DOHH2 (cell line): ENCODE data around the gene CBLL2.

Experiments used
- EZH2phosphoT487 ChIP-seq: fragments of 200-600 bp; sonication (generic); IDR thresholded peaks from 2 replicates; pipeline ENCODE4 v1.6.1; 2017; ENCODE audit warnings: borderline replicate concordance, mild to moderate bottlenecking, antibody characterized with exemption, low read length, moderate library complexity, mixed read lengths
- TF ChIP-seq, protein P1 (sequence below): fragments of 200-600 bp; sonication (generic); IDR thresholded peaks from one replicate; pipeline ENCODE4 v1.5.1; 2014; ENCODE audit warnings: antibody characterized with exemption, mild to moderate bottlenecking, low read depth, low read length; ENCODE audit not compliant: poor library complexity, severe bottlenecking

GRCh38 chrX:22278375-22278774 is 5.7 kb downstream of the CBLL2 start:
- TF ChIP-seq, protein P1, sequence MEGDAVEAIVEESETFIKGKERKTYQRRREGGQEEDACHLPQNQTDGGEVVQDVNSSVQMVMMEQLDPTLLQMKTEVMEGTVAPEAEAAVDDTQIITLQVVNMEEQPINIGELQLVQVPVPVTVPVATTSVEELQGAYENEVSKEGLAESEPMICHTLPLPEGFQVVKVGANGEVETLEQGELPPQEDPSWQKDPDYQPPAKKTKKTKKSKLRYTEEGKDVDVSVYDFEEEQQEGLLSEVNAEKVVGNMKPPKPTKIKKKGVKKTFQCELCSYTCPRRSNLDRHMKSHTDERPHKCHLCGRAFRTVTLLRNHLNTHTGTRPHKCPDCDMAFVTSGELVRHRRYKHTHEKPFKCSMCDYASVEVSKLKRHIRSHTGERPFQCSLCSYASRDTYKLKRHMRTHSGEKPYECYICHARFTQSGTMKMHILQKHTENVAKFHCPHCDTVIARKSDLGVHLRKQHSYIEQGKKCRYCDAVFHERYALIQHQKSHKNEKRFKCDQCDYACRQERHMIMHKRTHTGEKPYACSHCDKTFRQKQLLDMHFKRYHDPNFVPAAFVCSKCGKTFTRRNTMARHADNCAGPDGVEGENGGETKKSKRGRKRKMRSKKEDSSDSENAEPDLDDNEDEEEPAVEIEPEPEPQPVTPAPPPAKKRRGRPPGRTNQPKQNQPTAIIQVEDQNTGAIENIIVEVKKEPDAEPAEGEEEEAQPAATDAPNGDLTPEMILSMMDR, result no peak
- no peak for TF ChIP-seq EZH2phosphoT487
